NCI-H2107 treated with DMSO at 0.1 percent for 48 hours (cell line): Measurements from ENCODE around the gene BBLN.

Experiments used
- DNase-seq: peaks from one replicate; lab custom pipeline; 2025; ENCODE audit not compliant: unreplicated experiment; lab: John Stamatoyannopoulos, UW

Gene BBLN

GRCh38 chr9:128211186-128211980 is 51.3 kb downstream of the BBLN start:
- no peak for DNase-seq

GRCh38 chr9:128211981-128212281 is 51.9 kb downstream of the BBLN start:
- DNase-seq = no peak
